Loucy (cell line): ENCODE data around the gene NBPF11.
"Not testable (repeated sequence)": the region's sequence is repeated elsewhere in the genome, so short reads cannot be mapped to it uniquely, and the experiment has no call there.

Source experiments
- H2AFZ ChIP-seq: fragments of 200-600 bp; sonication (generic); 2 replicates; pipeline ENCODE4 v1.6.0; 2016; ENCODE audit warnings: antibody characterized with exemption, mild to moderate bottlenecking, low read length, moderate library complexity
- H3F3A ChIP-seq: fragments of 200-600 bp; 2 replicates; pipeline ENCODE4 v1.6.0; 2016; ENCODE audit warnings: antibody characterized with exemption, low read depth, mild to moderate bottlenecking
- H3K27me3 ChIP-seq: fragments of 200-600 bp; sonication (generic); 2 replicates; pipeline ENCODE4 v1.6.1; 2014; ENCODE audit warnings: low read length, mild to moderate bottlenecking; ENCODE audit not compliant: insufficient read depth, poor library complexity, severe bottlenecking
- H3K36me3 ChIP-seq: fragments of 200-600 bp; sonication (generic); 2 replicates; pipeline ENCODE4 v1.6.1; 2016; ENCODE audit warnings: low read length; ENCODE audit not compliant: insufficient read depth
- H3K4me1 ChIP-seq: fragments of 200-600 bp; sonication (generic); 2 replicates; pipeline ENCODE4 v1.5.1; 2014; ENCODE audit warnings: low read length, mild to moderate bottlenecking; ENCODE audit not compliant: insufficient read depth, poor library complexity, severe bottlenecking
- H3K4me2 ChIP-seq: fragments of 200-600 bp; sonication (generic); 2 replicates; pipeline ENCODE4 v1.6.0; 2014; ENCODE audit warnings: antibody characterized with exemption, low read length, low read depth, mild to moderate bottlenecking; ENCODE audit not compliant: poor library complexity, severe bottlenecking
- H3K4me3 ChIP-seq: fragments of 200-600 bp; sonication (generic); 2 replicates; pipeline ENCODE4 v1.5.1; 2014; ENCODE audit warnings: low read length, mild to moderate bottlenecking, mixed read lengths; ENCODE audit not compliant: poor library complexity, severe bottlenecking
- H3K79me2 ChIP-seq: fragments of 200-600 bp; sonication (generic); 2 replicates; pipeline ENCODE4 v1.6.1; 2014; ENCODE audit warnings: low read length; ENCODE audit not compliant: insufficient read depth
- H3K9ac ChIP-seq: fragments of 200-600 bp; sonication (generic); 2 replicates; pipeline ENCODE4 v1.6.0; 2014; ENCODE audit warnings: mild to moderate bottlenecking, low read depth, low read length, moderate library complexity; ENCODE audit not compliant: poor library complexity, severe bottlenecking
- H3K9me2 ChIP-seq: fragments of 200-600 bp; sonication (generic); replicated peaks from 2 replicates; pipeline ENCODE4 v1.6.1; 2016; ENCODE audit warnings: low read depth, low read length, mixed read lengths
- H3K9me3 ChIP-seq: fragments of 200-600 bp; sonication (generic); 2 replicates; pipeline ENCODE4 v1.6.1; 2014; ENCODE audit warnings: mild to moderate bottlenecking, antibody characterized with exemption, low read length, low read depth; ENCODE audit not compliant: insufficient read depth
- H4K20me1 ChIP-seq: fragments of 200-600 bp; sonication (generic); 2 replicates; pipeline ENCODE4 v1.6.0; 2014; ENCODE audit warnings: antibody characterized with exemption, low read length, mild to moderate bottlenecking; ENCODE audit not compliant: insufficient read depth, poor library complexity, severe bottlenecking

Gene NBPF11

DNA sequence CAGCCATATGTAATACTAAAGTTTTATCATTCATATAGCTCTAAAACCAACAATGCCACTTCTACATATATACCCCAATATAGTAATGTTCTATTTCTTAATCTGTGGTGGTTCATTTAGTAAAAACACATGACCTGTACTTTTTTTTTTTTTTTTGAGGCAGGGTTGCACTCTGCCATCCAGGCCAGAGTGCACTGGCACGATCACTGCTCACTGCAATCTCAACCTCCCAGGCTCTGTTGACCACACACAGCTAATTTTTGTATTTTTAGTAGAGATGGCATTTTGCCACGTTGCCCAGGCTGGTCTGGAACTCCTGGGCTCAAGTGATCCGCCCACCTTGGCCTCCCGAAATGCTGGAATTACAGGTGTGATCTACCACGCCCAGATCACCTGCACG, 2.1 kb downstream of the NBPF11 start:
- H4K20me1 ChIP-seq, H3F3A ChIP-seq, H3K27me3 ChIP-seq, H2AFZ ChIP-seq, H3K79me2 ChIP-seq, H3K4me2 ChIP-seq, H3K9me3 ChIP-seq, H3K9me2 ChIP-seq, H3K4me1 ChIP-seq, H3K9ac ChIP-seq, H3K36me3 ChIP-seq, H3K4me3 ChIP-seq: not testable (repeated sequence)

DNA sequence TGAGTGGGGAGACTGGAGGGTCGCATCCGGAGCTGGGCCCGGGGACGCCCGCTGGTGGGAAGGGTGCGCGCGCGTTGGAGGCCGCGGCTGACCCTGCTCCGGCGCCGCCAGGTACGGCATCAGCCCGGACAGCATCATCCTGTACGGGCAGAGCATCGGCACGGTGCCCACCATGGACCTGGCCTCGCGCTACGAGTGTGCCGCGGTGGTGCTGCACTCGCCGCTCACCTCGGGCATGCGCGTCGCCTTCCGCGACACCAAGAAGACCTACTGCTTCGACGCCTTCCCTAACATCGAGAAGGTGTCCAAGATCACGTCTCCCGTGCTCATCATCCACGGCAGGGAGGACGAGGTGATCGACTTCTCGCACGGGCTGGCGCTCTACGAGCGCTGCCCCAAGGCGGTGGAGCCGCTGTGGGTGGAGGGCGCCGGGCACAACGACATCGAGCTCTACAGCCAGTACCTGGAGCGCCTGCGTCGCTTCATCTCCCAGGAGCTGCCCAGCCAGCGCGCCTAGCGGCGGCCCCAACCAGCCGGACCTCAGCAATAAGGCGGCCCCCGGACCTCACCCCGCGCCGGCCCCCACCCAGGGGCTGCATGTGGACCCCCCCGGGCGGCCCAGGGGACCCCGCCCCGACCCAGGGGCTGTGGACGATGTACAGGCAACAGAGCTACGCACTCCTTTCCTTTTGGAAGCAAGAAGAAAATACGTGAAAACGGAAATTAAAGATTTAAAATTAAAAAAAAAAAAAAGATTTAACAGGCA, 2.8 kb downstream of the NBPF11 start:
- not testable (repeated sequence) for H3K9me2 ChIP-seq, H3K9ac ChIP-seq, H3K9me3 ChIP-seq, H3K4me3 ChIP-seq, H3K36me3 ChIP-seq, H3K27me3 ChIP-seq, H3K79me2 ChIP-seq, H4K20me1 ChIP-seq, H3K4me1 ChIP-seq, H3F3A ChIP-seq, H3K4me2 ChIP-seq, H2AFZ ChIP-seq

DNA sequence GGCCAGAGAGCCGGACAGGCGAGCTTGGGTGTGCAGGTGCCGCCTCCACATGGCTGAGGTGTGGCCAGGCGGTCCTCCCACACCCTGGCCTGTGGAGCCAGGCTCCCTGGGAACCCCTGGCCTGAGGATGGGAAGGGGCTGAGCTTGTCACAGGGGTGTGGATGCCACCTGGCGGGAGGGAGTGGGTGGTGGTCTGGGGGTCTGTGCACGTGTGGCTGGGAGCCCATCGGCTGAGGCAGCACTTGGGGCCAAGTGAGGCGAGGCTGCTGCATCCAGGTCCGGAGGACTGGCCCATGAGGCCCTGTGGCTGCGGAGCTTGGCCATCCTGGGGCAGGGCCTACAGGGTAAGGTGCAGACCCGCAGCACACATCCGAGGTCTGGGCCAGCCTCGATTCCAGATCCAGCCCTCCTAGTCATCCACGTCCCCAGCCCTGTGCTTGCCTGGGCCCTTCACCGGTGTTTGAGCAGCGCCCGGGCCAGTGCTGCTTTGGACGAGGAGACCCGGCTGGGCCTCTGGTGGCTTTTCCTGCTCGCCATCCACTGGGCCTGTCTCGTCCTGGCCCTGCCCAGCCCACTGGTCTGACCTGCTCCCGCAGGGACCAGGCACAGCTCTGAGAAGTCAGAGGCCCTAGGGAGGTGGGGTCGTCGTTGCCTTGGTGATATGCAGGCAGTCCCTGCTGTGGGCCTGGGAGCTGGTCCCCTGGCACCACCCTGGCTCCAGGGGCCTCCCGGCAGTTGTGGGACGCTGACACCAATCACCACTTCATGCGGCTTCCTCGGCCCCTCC, 4.8 kb downstream of the NBPF11 start:
- not testable (repeated sequence) for H3K9me3 ChIP-seq, H3K4me1 ChIP-seq, H2AFZ ChIP-seq, H3K79me2 ChIP-seq, H3K4me3 ChIP-seq, H3K27me3 ChIP-seq, H3K4me2 ChIP-seq, H3K36me3 ChIP-seq, H3K9ac ChIP-seq, H3K9me2 ChIP-seq, H4K20me1 ChIP-seq, H3F3A ChIP-seq

DNA sequence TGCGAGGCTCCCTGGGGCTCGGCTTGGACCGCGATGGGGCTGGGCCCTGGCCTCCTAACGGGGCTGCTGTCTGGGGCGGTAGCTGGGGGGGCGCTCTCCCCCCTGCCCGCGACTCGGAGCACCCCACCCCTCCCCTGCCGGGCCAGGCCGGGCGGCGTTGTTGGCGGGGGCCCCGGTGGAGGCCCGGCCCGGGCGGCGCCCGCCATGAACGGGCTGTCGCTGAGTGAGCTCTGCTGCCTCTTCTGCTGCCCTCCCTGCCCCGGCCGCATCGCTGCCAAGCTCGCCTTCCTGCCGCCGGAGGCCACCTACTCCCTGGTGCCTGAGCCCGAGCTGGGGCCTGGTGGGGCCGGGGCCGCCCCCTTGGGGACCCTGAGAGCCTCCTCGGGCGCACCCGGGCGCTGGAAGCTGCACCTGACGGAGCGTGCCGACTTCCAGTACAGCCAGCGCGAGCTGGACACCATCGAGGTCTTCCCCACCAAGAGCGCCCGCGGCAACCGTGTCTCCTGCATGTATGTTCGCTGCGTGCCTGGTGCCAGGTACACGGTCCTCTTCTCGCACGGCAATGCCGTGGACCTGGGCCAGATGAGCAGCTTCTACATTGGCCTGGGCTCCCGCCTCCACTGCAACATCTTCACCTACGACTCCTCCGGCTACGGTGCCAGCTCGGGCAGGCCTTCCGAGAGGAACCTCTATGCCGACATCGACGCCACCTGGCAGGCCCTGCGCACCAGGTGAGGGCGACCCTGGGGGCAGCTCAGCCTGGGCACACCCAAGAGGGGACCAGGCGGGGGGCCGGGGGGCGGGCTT, 5.7 kb downstream of the NBPF11 start:
- H3K9me3 ChIP-seq, H3K27me3 ChIP-seq, H3K79me2 ChIP-seq, H3K4me2 ChIP-seq, H3K9ac ChIP-seq, H4K20me1 ChIP-seq, H2AFZ ChIP-seq, H3K36me3 ChIP-seq, H3F3A ChIP-seq, H3K4me1 ChIP-seq, H3K4me3 ChIP-seq, H3K9me2 ChIP-seq: not testable (repeated sequence)

DNA sequence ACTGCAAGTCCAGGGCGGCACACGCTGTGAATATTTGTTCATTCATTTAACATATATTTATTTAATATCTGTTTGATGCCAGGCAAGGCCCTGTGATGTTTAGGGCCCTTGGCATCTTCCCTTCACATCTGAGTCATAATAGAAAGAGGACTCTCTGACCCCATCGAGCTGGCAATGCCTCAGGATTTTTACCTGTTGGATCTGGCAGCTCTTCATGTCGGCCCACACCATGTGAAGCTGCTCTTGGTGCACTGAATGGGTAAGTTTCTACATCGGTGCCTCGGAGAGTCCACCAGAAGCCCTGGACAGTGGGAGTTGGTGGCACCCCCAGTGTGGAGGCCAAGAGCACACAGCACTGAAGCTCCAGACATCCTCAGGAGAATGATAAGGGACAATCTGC, 8.9 kb downstream of the NBPF11 start:
- not testable (repeated sequence) for H3K4me1 ChIP-seq, H2AFZ ChIP-seq, H3K9me2 ChIP-seq, H3K4me2 ChIP-seq, H3K36me3 ChIP-seq, H3K79me2 ChIP-seq, H3K9ac ChIP-seq, H4K20me1 ChIP-seq, H3K4me3 ChIP-seq, H3K27me3 ChIP-seq, H3K9me3 ChIP-seq, H3F3A ChIP-seq

DNA sequence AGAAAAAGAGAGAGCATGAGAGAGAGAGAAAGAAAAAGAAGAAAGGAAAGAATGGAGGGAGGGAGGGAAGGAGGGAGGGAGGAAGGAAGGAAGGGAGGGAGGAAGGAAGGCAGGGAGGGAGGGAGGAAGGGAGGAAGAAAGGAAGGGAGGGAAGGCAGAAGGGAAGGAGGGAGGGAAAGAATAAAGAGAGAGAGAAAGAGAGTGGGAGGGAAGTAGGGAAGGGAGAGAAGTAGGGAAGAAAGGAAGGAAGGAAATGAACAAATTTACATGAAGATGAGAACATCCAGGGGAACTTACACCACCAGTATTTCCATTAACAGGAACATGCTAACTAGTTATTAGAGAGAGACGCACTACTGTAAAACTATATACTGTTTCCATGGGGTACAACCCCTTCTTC, 10.1 kb downstream of the NBPF11 start:
- not testable (repeated sequence) for H3K79me2 ChIP-seq, H3K4me2 ChIP-seq, H4K20me1 ChIP-seq, H3K4me3 ChIP-seq, H3K27me3 ChIP-seq, H3F3A ChIP-seq, H2AFZ ChIP-seq, H3K4me1 ChIP-seq, H3K36me3 ChIP-seq, H3K9me2 ChIP-seq, H3K9me3 ChIP-seq, H3K9ac ChIP-seq

DNA sequence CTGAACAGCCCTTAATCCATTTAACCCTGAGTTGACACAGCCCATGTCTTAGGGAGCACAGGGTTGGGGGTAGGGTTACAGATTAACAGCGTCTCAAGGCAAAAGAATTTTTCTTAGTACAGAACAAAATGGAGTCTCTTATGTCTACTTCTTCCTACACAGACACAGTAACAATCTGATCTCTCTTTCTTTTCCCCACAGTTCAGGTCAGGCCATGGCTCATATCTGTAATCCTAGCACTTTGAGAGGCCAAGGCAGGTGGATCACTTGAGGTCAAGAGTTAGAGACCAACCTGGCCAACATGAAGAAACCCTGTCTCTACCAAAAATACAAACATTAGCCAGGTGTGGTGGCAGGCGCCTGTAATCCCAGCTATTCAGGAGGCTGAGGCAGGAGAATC, 13.5 kb downstream of the NBPF11 start:
- not testable (repeated sequence) for H3K9ac ChIP-seq, H3K4me3 ChIP-seq, H3K36me3 ChIP-seq, H3K27me3 ChIP-seq, H3K79me2 ChIP-seq, H3K9me2 ChIP-seq, H4K20me1 ChIP-seq, H3K4me2 ChIP-seq, H3F3A ChIP-seq, H2AFZ ChIP-seq, H3K4me1 ChIP-seq, H3K9me3 ChIP-seq
